OCI-LY7 (cell line): ENCODE data around the gene ANKRD42. TPM values are rescaled to one million over a fixed set of nuclear protein-coding genes. Genes with fewer than 3 reads are reported as not detected.

Experiments
- BruUV-seq: library from RNA; stranded (reverse); fragments of 400-500 nt; replicated peaks from 2 replicates; lab custom pipeline; 2021; lab: Mats Ljungman, UMichigan
- CTCF ChIA-PET: fragments of 300-600 bp; sonication (Branson Sonifier 250); formaldehyde crosslinking; loops from one replicate; lab custom pipeline; 2022; ENCODE audit warnings: antibody characterized with exemption; ENCODE audit not compliant: unreplicated experiment; lab: Charles Lee
- POLR2A ChIA-PET: fragments of 300-600 bp; sonication (Branson Sonifier 250); formaldehyde crosslinking; loops from one replicate; lab custom pipeline; 2022; ENCODE audit warnings: antibody characterized with exemption; lab: Charles Lee
- DNase-seq: peaks from one replicate; pipeline ENCODE4 v3.0.0-alpha.2; 2015; ENCODE audit warnings: low spot score
- H2AFZ ChIP-seq: fragments of 200-600 bp; sonication (generic), shearing (Covaris generic); 2 replicates; pipeline ENCODE4 v1.6.1; 2014; ENCODE audit warnings: mild to moderate bottlenecking, antibody characterized with exemption, low read length, moderate library complexity
- H3K27ac ChIP-seq: fragments of 200-600 bp; sonication (generic); 2 replicates; pipeline ENCODE4 v1.5.1; 2014; ENCODE audit warnings: mixed run types, low read depth, mild to moderate bottlenecking, moderate library complexity, low read length, inconsistent platforms; ENCODE audit not compliant: poor library complexity, severe bottlenecking
- H3K36me3 ChIP-seq: fragments of 200-600 bp; sonication (generic); 2 replicates; pipeline ENCODE4 v1.6.1; 2014; ENCODE audit warnings: mild to moderate bottlenecking, antibody characterized with exemption, low read length, moderate library complexity, mixed read lengths; ENCODE audit not compliant: insufficient read depth
- H3K4me1 ChIP-seq: fragments of 200-600 bp; sonication (generic); 2 replicates; pipeline ENCODE4 v1.5.1; 2014; ENCODE audit warnings: mild to moderate bottlenecking, low read length; ENCODE audit not compliant: insufficient read depth, poor library complexity, severe bottlenecking
- H3K4me2 ChIP-seq: fragments of 200-600 bp; sonication (generic); 2 replicates; pipeline ENCODE4 v1.6.1; 2014; ENCODE audit warnings: mild to moderate bottlenecking, low read length
- H3K4me3 ChIP-seq: fragments of 200-600 bp; sonication (generic); 2 replicates; pipeline ENCODE4 v1.5.1; 2014; ENCODE audit warnings: mild to moderate bottlenecking, low read depth, low read length; ENCODE audit not compliant: poor library complexity, severe bottlenecking
- H3K79me2 ChIP-seq: fragments of 200-600 bp; sonication (generic); 2 replicates; pipeline ENCODE4 v1.6.1; 2016; ENCODE audit warnings: low read depth, mild to moderate bottlenecking, low read length, moderate library complexity, mixed read lengths; ENCODE audit not compliant: insufficient read depth
- H3K9me2 ChIP-seq: fragments of 200-600 bp; sonication (generic); 2 replicates; pipeline ENCODE4 v1.6.1; 2016; ENCODE audit warnings: mild to moderate bottlenecking, low read length, mixed read lengths; ENCODE audit not compliant: insufficient read depth
- H3K9me3 ChIP-seq: fragments of 200-600 bp; sonication (generic); 2 replicates; pipeline ENCODE4 v1.6.1; 2014; ENCODE audit warnings: mild to moderate bottlenecking, mixed run types, low read length, mixed read lengths
- H4K20me1 ChIP-seq: fragments of 200-600 bp; sonication (generic); 2 replicates; pipeline ENCODE4 v1.6.1; 2014; ENCODE audit warnings: mild to moderate bottlenecking, antibody characterized with exemption, low read length, moderate library complexity, mixed read lengths; ENCODE audit not compliant: insufficient read depth
- CTCF ChIP-seq: fragments of 200-600 bp; sonication (generic); conservative IDR thresholded peaks from 2 replicates; pipeline ENCODE4 v1.5.1; 2014; ENCODE audit warnings: mild to moderate bottlenecking, antibody characterized with exemption, low read length, moderate library complexity, mixed read lengths
- EZH2phosphoT487 ChIP-seq: fragments of 200-600 bp; sonication (generic); IDR thresholded peaks from 2 replicates; pipeline ENCODE4 v1.6.1; 2018; ENCODE audit warnings: low read depth, borderline replicate concordance, mild to moderate bottlenecking, mixed run types, antibody characterized with exemption, low read length, moderate library complexity, mixed read lengths
- intact Hi-C: fragments of 100-400 bp; cut with micrococcal nuclease; formaldehyde crosslinking; loops from one replicate; pipeline ENCODE4 v1.10.0; 2022; ENCODE audit not compliant: unreplicated experiment
- total RNA-seq, 2 experiments: library from RNA; depleted of rRNA in 1 of 2; stranded (reverse); fragments of >200 nt in 1 of 2; shearing (Covaris generic) in 1 of 2; gene quantifications; 2 replicates each; pipeline ENCODE4 v1.2.3, GENCODE V29; 2014 to 2022

Gene ANKRD42
- total RNA-seq, 2 experiments from 2014 or later, result 2.2 to 3.3 TPM

- peaks cover 86% of the 10 kb centered on the region for H3K36me3 ChIP-seq
- H3K9me3 ChIP-seq, result no peaks in the 10 kb centered on the region
- no peak for TF ChIP-seq CTCF
- no peak for TF ChIP-seq EZH2phosphoT487
- no peak overlapping the region for H2AFZ ChIP-seq
- 0 out of 2 replicates have a peak, but pooled peaks cover 7% of the 10 kb centered on the region for H4K20me1 ChIP-seq
- no TSS peak for BruUV-seq
- DNase-seq, result no peak
- H3K27ac ChIP-seq, result no peak overlapping the region
- ChIA-PET POLR2A (interaction anchor here (0.6 to 1.6 kb wide), 5 partner anchors 12 to 277 kb away, joined by 3 to 4 read pairs (median 4); no protein-coding TSS in a partner anchor), CTCF (no interaction called here)
- no peak overlapping the region for H3K4me3 ChIP-seq
- no peak overlapping the region for H3K4me2 ChIP-seq
- intact Hi-C loops, result no loop called here
- no peaks in the 10 kb centered on the region for H3K9me2 ChIP-seq
- peaks cover 34% of the 10 kb centered on the region; the same call in 1 of the 2 replicates for H3K79me2 ChIP-seq
- peaks cover 5% of the 10 kb centered on the region for H3K4me1 ChIP-seq
These were observed 6.0 kb upstream of the ANKRD42 start for GRCh38 chr11:83187465-83187864.

DNA sequence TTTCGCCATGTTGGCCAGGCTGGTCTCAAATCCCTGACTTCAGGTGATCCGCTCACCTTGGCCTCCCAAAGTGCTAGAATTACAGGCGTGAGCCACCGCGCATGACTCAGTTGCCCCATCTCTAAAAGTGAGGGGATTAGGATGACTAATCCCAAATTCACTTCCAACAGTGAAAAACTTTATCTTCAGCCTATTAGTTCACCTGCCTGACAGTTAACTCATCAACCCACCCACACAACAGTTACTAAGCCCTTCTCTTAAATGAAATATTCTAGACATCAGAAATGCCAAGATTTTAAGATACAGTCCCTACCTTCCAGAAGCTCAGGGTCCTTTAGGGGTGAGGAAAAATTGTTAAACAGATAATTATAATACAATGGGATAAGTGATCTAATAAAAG, 2.0 kb upstream of the ANKRD42 start:
- no TSS peak for BruUV-seq
- Histone ChIP-seq H3K36me3 (peaks cover 46% of the 10 kb centered on the region), H3K27ac (no peak overlapping the region), H3K4me2 (no peak overlapping the region), H2AFZ (no peak overlapping the region), H4K20me1 (no peaks in the 10 kb centered on the region), H3K4me3 (no peak overlapping the region), H3K4me1 (peaks cover 18% of the 10 kb centered on the region), H3K79me2 (peaks cover 15% of the 10 kb centered on the region; the same call in 1 of the 2 replicates), H3K9me3 (no peaks in the 10 kb centered on the region), H3K9me2 (no peaks in the 10 kb centered on the region)
- ChIA-PET POLR2A (interaction anchor here (1.2 to 1.3 kb wide), 2 partner anchors 10 to 88 kb away, joined by 3 to 4 read pairs; no protein-coding TSS in a partner anchor), CTCF (no interaction called here)
- no peak for DNase-seq
- no peak for TF ChIP-seq CTCF
- TF ChIP-seq EZH2phosphoT487, result no peak
- intact Hi-C loops, result loop anchor here (5.0 to 10.0 kb wide), 2 partner anchors 104 to 287 kb away; partner anchors contain the start of genes DDIAS and PRCP

DNA sequence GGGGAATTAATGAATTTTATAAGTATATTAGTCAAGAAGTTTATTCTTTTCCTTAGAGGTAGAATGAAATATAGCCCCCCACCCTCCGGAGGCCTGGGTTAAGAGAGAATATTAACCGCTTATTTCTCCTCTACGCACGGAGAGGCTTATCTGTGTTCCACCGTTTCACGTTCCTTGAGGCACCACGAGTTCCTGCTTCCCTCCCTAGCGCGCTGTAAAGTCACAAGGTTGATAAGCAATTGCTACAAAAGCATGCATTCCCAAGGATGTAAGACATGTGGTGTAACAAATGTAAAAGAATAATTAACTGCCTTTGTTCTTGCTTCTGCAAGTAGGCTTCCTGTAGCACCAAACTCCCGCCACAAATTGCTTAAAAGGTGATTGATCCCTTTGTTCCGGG, 1.5 kb upstream of the ANKRD42 start:
- DNase-seq, result no peak
- H2AFZ ChIP-seq, result no peak overlapping the region
- peaks cover 15% of the 10 kb centered on the region; the same call in 1 of the 2 replicates for H3K79me2 ChIP-seq
- ChIA-PET CTCF (no interaction called here), POLR2A (interaction anchor here (1.3 kb wide), 1 partner anchor 11 kb away, joined by 3 read pairs; no protein-coding TSS in a partner anchor)
- peak overlapping the region; percentile 92 for H3K4me2 ChIP-seq
- no peaks in the 10 kb centered on the region for H3K9me3 ChIP-seq
- peaks cover 41% of the 10 kb centered on the region for H3K36me3 ChIP-seq
- TF ChIP-seq CTCF, result no peak
- TF ChIP-seq EZH2phosphoT487, result no peak
- H4K20me1 ChIP-seq, result no peaks in the 10 kb centered on the region
- intact Hi-C loops, result loop anchor here (5.0 to 10.0 kb wide), 2 partner anchors 105 to 287 kb away; partner anchors contain the start of genes DDIAS and PRCP
- no peaks in the 10 kb centered on the region for H3K9me2 ChIP-seq
- H3K27ac ChIP-seq, result no peak overlapping the region
- H3K4me3 ChIP-seq, result peak overlapping the region; percentile 80
- peaks cover 18% of the 10 kb centered on the region for H3K4me1 ChIP-seq
- no TSS peak for BruUV-seq
